ENCODE measurements around the gene CACNA2D2.

The CACNA2D2 gene

DNA sequence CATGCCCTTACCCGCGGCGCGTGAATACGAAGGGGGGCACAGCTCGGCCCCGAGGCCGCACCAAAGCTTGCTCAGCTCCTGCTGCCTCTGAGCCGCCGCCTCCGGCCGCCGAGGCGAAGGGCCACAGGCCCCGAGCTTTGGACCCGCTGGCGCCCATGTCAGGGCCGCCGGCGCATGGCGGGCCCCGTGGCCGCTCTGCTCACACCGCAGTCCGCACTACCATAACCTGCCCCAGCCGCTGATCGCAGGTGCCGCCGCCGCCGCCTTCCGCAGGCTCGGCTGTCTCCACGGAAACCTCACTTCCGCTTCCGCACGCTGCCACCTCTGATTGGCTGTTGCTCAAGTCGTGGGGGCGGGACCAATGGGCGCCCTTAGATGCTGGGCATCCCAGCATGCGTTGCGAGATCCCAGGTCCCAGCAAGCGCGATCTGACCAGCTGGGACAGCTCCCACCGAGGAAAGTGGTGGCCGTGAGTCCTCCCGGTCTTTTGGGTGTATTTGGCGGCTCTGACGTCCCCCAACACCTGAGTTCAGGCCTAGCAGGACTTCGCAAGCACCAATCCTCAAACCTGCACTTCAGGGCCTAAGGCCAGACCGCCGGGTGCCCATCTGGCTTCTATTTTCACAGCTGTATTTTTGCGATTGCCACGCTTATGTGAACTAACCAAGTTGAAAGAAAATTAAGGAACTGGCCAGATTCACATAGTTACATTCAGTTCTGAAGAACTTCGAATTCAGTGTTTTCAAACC is 175.3 kb downstream of the CACNA2D2 start, which contains the start of gene TUSC2:
Gene TUSC2, minus strand, starts transcription at position 281 of the 749 bp plus-strand sequence. Its CDS starts 124 bp downstream, at position 157.
- Histone ChIP-seq H3K36me3 (ENCODE audit: insufficient read depth, low read length) (peaks cover 62% of the 10 kb centered on the region), H3K27me3 (ENCODE audit: insufficient read depth, low read length, poor library complexity) (no peaks in the 10 kb centered on the region), H3K4me2 (ENCODE audit: insufficient read depth, low read length) (peak within 1 kb of the TSS; percentile 80), H3K9ac (ENCODE audit: low read depth, low read length) (peak within 1 kb of the TSS; percentile 79), H3K79me2 (ENCODE audit: insufficient read depth, low read length) (peaks cover 42% of the 10 kb centered on the region), H3K4me1 (ENCODE audit: insufficient read depth, low read length) (peaks cover 58% of the 10 kb centered on the region), H2AFZ (ENCODE audit: low read depth, low read length) (peak within 1 kb of the TSS; percentile 78), H4K20me1 (ENCODE audit: insufficient read depth, low read length) (peaks cover 31% of the 10 kb centered on the region), H3K27ac (ENCODE audit: low read length) (peak within 1 kb of the TSS; percentile 73), H3K9me3 (ENCODE audit: insufficient read depth, low read length, severe bottlenecking) (no peaks in the 10 kb centered on the region), H3K4me3 (ENCODE audit: low read depth in 1 of 2, low read length in 2 of 2) (peak within 1 kb of the TSS; percentile 88 to 89)
- DNase-seq (peak; percentile 96), ATAC-seq (ENCODE audit: insufficient read depth, low read depth) (peak; percentile 95)
- no peak for TF ChIP-seq EZH2 (IDR thresholded peaks at IDR 0.05; ENCODE audit: borderline replicate concordance, low read depth, low read length, severe bottlenecking)
- TF ChIP-seq, protein P1, sequence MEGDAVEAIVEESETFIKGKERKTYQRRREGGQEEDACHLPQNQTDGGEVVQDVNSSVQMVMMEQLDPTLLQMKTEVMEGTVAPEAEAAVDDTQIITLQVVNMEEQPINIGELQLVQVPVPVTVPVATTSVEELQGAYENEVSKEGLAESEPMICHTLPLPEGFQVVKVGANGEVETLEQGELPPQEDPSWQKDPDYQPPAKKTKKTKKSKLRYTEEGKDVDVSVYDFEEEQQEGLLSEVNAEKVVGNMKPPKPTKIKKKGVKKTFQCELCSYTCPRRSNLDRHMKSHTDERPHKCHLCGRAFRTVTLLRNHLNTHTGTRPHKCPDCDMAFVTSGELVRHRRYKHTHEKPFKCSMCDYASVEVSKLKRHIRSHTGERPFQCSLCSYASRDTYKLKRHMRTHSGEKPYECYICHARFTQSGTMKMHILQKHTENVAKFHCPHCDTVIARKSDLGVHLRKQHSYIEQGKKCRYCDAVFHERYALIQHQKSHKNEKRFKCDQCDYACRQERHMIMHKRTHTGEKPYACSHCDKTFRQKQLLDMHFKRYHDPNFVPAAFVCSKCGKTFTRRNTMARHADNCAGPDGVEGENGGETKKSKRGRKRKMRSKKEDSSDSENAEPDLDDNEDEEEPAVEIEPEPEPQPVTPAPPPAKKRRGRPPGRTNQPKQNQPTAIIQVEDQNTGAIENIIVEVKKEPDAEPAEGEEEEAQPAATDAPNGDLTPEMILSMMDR (IDR thresholded peaks at IDR 0.05; ENCODE audit: borderline replicate concordance, extremely low read depth, low read length, poor library complexity, severe bottlenecking) = no peak

DNA sequence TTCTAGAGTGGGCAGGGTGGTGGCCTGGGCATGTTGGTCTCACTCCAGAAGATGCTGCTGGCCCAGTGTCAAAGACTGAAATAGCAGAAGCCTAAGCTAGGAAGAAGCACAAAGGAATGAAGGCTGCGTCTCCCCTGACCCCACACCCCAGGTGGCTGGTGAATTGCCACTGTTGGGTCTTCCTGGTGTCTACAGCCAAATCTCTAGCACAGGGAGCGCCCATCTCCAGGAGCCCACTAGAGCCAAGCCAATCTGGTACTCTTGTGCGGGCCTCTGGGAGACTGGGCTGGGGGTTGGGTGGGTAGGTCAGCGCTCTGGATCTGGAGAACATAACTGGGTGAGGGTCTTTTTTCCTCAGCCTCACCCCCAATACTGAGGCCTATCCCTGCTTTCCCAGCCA is 176.3 kb downstream of the CACNA2D2 start:
- no peak overlapping the region for H2AFZ ChIP-seq (ENCODE audit: low read depth, low read length)
- peaks cover 55% of the 10 kb centered on the region for H3K36me3 ChIP-seq (ENCODE audit: insufficient read depth, low read length)
- H3K4me2 ChIP-seq (ENCODE audit: insufficient read depth, low read length) = peak overlapping the region; percentile 80
- no peaks in the 10 kb centered on the region for H3K27me3 ChIP-seq (ENCODE audit: insufficient read depth, low read length, poor library complexity)
- H3K9me3 ChIP-seq (ENCODE audit: insufficient read depth, low read length, severe bottlenecking) = no peaks in the 10 kb centered on the region
- TF ChIP-seq, protein P1 (IDR thresholded peaks at IDR 0.05; ENCODE audit: borderline replicate concordance, extremely low read depth, low read length, poor library complexity, severe bottlenecking) = no peak
- TF ChIP-seq EZH2 (IDR thresholded peaks at IDR 0.05; ENCODE audit: borderline replicate concordance, low read depth, low read length, severe bottlenecking) = no peak
- H3K9ac ChIP-seq (ENCODE audit: low read depth, low read length) = peak overlapping the region; percentile 79
- DNase-seq (no peak), ATAC-seq (ENCODE audit: insufficient read depth, low read depth) (no peak)
- peak overlapping the region; percentile 73 for H3K27ac ChIP-seq (ENCODE audit: low read length)
- peak overlapping the region; percentile 88 to 89 for H3K4me3 ChIP-seq (ENCODE audit: low read depth in 1 of 2, low read length in 2 of 2)
- peaks cover 33% of the 10 kb centered on the region for H3K79me2 ChIP-seq (ENCODE audit: insufficient read depth, low read length)
- peaks cover 59% of the 10 kb centered on the region for H3K4me1 ChIP-seq (ENCODE audit: insufficient read depth, low read length)
- H4K20me1 ChIP-seq (ENCODE audit: insufficient read depth, low read length) = peaks cover 26% of the 10 kb centered on the region

DNA sequence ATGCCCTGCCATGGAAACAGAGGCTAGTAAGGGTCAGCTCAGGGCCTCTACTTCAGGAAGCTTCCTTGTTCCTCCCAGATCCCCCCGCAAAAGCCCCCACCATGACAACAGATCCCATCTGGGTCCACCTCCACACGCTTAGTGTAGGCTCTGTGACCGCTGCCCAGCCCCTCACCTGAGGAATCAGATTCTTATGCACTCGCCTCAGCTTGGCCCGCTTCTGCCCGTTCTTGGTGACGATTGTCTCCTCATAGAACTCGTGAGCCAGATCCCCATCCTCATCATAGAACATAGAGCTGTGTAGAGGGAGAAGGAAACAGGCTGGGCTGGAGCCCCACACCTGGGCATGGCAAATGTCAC is 177.3 kb downstream of the CACNA2D2 start:
- DNase-seq = no peak
- Histone ChIP-seq H3K79me2 (ENCODE audit: insufficient read depth, low read length) (peaks cover 27% of the 10 kb centered on the region), H3K27me3 (ENCODE audit: insufficient read depth, low read length, poor library complexity) (no peaks in the 10 kb centered on the region), H3K4me2 (ENCODE audit: insufficient read depth, low read length) (peak overlapping the region; percentile 23), H4K20me1 (ENCODE audit: insufficient read depth, low read length) (peaks cover 17% of the 10 kb centered on the region; the same call in 1 of the 2 replicates), H3K4me1 (ENCODE audit: insufficient read depth, low read length) (peaks cover 58% of the 10 kb centered on the region), H3K4me3 (ENCODE audit: low read depth in 1 of 2, low read length in 2 of 2) (no peak overlapping the region), H2AFZ (ENCODE audit: low read depth, low read length) (no peak overlapping the region), H3K36me3 (ENCODE audit: insufficient read depth, low read length) (peaks cover 45% of the 10 kb centered on the region), H3K9me3 (ENCODE audit: insufficient read depth, low read length, severe bottlenecking) (no peaks in the 10 kb centered on the region), H3K27ac (ENCODE audit: low read length) (no peak overlapping the region), H3K9ac (ENCODE audit: low read depth, low read length) (peak overlapping the region; percentile 21)
- TF ChIP-seq EZH2 (IDR thresholded peaks at IDR 0.05; ENCODE audit: borderline replicate concordance, low read depth, low read length, severe bottlenecking) = no peak
- TF ChIP-seq, protein P1 (IDR thresholded peaks at IDR 0.05; ENCODE audit: borderline replicate concordance, extremely low read depth, low read length, poor library complexity, severe bottlenecking) = no peak
- no peak for ATAC-seq (ENCODE audit: insufficient read depth, low read depth)

All from DND-41 (cell line).